Astrocyte of the spinal cord (primary cell): ENCODE results near the gene RBMS3.

Source experiments
- DNase-seq: peaks from one replicate; pipeline ENCODE4 v3.0.0; 2011; ENCODE audit warnings: low read depth, low spot score
- H3K4me3 ChIP-seq: 2 replicates; pipeline ENCODE4 v1.5.1; 2011; ENCODE audit warnings: low read depth, mild to moderate bottlenecking, low read length, moderate library complexity
- in situ Hi-C: cut with HindIII; loops from 2 replicates; pipeline ENCODE4 v1.10.0; 2017; ENCODE audit warnings: low sequenced_read_pairs
- TF ChIP-seq, protein P1 (sequence below): IDR thresholded peaks from 2 replicates; pipeline ENCODE4 v1.5.1; 2012; ENCODE audit warnings: low read depth, mild to moderate bottlenecking, low read length, inconsistent platforms

RBMS3 gene

DNA sequence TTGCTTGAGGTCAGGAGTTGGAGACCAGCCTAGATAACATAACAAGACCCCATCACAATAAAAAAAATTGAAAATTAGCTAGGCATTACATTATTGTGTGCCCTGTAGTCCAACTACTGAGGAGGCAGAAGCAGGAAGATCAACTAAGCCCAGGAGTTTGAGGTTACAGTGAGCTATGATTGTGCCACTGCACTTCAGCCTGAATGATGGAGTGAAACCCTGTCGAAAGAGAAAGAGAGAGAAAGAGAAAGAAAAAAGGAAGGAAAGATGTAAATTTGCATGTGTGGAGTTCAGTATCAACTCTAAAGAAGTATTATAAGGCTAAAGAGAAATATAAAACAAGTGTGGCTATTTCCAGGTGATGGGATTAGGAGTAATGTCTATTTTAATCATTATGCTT, 661.4 kb downstream of the RBMS3 start:
- H3K4me3 ChIP-seq, result no peak overlapping the region
- DNase-seq, result no peak
- in situ Hi-C loops, result no loop called here
- TF ChIP-seq, protein P1, sequence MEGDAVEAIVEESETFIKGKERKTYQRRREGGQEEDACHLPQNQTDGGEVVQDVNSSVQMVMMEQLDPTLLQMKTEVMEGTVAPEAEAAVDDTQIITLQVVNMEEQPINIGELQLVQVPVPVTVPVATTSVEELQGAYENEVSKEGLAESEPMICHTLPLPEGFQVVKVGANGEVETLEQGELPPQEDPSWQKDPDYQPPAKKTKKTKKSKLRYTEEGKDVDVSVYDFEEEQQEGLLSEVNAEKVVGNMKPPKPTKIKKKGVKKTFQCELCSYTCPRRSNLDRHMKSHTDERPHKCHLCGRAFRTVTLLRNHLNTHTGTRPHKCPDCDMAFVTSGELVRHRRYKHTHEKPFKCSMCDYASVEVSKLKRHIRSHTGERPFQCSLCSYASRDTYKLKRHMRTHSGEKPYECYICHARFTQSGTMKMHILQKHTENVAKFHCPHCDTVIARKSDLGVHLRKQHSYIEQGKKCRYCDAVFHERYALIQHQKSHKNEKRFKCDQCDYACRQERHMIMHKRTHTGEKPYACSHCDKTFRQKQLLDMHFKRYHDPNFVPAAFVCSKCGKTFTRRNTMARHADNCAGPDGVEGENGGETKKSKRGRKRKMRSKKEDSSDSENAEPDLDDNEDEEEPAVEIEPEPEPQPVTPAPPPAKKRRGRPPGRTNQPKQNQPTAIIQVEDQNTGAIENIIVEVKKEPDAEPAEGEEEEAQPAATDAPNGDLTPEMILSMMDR, result no peak

DNA sequence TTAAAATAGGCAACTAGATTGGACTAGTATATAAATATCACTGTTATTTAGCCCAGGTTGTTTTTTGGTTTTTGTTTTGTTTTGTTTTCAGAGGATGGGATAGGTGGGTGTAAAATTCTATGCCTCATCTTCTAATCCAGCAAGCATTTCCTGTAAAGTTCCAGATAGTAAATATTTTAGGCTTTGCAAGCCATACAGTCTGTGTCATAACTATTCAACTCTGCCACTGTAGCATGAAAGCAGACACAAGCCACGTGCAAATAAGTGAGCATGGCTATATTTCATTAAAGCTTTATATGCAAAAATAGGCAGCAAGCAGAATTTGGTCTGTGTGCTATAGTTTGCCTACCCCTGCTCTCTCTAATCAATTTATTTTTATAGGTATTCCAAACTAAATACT, 668.3 kb downstream of the RBMS3 start:
- TF ChIP-seq, protein P1, result no peak
- in situ Hi-C loops, result no loop called here
- DNase-seq, result no peak
- H3K4me3 ChIP-seq, result no peak overlapping the region

DNA sequence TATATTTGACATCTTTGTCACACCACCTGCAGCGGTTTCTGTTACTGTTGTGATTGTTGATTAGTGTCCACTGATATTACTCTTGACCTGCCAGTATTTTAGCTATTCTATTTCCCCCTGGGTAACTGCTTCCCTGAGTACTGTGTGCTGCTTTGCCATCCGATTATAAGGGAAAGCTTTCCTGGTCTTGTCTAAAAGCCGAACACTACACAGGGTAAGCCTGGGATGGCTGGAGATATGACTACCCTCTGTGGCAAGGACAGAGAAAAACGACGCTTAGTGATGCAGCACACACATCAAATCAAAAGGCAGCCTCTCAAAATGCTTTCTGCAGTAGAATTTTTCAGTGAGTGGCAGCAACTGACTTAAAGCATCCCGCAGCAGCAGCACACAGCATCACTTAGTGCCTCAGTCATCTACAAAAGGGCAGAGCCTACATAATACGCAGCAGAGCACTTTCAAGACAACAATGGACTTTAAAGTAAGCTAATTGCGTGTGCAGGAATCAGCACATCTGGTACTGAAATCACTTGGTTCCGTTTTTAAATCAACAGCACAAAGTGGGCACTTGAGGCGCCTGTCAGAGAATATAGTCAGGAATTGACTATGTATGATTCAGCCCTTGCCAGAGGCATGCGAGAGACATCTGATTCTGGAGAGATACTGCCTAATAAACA, 669.2 kb downstream of the RBMS3 start:
- TF ChIP-seq, protein P1, result no peak
- in situ Hi-C loops, result no loop called here
- no peak overlapping the region for H3K4me3 ChIP-seq
- no peak for DNase-seq

DNA sequence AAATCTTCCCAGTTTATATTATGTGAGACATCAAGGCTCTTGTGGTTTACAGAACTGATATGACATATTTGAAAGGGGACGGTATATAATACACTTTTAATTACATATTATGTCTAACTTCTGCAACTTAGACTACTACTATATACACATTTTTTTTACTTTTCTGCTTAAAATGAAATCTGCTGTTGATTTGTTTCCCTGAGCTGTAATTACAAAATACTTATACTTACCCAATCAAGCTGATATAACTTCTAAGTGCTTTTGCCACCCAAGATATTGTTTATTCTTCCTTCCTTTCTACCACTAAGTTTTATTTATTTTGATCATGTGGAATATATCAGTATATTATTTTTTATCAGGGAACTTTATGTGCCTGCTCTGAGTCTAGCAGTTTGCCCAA, 671.6 kb downstream of the RBMS3 start:
- TF ChIP-seq, protein P1, result no peak
- no peak overlapping the region for H3K4me3 ChIP-seq
- in situ Hi-C loops, result no loop called here
- no peak for DNase-seq

DNA sequence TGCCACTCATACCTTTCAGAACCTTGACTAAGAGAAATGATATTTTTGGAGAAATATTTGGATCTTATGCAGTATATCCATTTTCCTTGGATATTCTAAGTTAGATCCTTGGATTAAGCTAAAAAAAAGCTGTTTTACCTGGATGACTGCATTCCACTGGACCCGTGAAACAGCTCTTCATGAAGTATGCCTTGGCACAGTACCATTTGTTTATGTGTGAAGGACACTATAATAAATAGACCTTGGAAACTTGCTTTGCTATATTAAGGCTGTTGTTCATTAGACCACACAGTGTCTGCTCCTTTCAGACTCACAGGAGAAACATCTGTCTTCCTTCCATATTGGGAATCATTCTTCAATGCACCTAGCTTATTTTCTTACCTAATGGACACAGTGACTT, 674.5 kb downstream of the RBMS3 start:
- DNase-seq, result no peak
- TF ChIP-seq, protein P1, result no peak
- in situ Hi-C loops, result no loop called here
- H3K4me3 ChIP-seq, result no peak overlapping the region

DNA sequence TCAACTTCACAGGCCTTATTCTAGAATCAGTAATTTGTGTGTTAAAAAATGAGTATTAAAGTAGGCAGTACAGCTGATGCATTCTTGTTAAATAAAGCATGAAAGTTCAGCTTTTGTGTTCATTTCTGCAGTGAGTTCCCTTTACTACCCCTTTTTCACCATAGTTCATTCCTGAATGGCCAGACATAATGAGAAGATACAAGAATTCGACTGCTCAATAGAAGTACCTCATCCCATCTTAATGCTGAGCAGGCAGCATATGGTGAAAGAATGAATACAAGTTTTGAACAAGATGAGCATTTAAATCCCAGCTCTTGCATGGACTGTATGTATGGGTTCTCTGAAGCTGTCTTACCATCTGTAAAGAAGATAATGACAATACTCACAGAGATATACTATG, 677.9 kb downstream of the RBMS3 start:
- in situ Hi-C loops, result no loop called here
- no peak for DNase-seq
- TF ChIP-seq, protein P1, result no peak
- no peak overlapping the region for H3K4me3 ChIP-seq
